ENCODE data around the gene GPR158.

The GPR158 gene

DNA sequence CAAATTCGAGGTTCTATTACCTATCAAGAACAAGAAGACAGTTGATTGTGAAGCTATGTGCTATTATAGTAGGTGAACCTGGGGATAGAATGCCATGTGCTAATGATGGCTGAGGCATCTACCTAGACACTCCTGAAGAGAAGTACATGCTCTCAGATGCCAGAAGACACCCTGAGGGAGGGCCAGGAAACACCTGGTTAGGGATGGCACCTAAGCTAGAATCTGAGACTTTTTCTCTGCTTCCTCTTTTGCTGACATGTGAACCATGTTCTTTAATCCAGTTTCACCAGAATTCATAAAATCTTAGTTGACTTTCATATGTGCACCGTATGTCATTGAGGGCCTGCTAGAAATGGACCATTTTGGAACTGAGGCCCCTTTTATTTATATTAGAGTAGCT, 242.8 kb downstream of the GPR158 start:
- no peaks in the 10 kb centered on the region for H3K4me1 ChIP-seq (ENCODE audit: control insufficient read depth, insufficient read depth, low read length)
- DNase-seq (ENCODE audit: low read depth) = no peak
- H3K27me3 ChIP-seq (replicated peaks; ENCODE audit: control insufficient read depth, insufficient read depth, low read length) = no peaks in the 10 kb centered on the region

DNA sequence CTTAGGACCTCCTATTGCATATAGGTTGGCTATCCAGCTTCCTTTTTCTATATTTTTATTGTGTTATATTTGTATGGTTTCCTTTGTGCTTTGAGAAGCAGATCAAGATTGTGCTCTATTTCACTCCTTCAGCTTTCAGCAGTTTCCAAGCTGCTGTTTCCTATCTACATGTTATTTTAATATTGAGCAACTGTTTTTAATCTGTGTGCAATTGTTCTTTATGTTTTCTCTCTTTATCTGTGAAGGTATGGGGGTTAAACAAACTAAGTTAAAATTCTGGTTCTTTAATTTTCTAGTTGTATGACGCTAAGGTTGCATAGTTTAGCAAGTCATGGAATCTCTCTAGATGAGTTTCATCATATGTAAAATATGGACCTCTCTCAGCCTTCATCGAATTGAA, 251.0 kb downstream of the GPR158 start:
- DNase-seq (ENCODE audit: low read depth) = no peak
- Histone ChIP-seq H3K36me3 (ENCODE audit: control insufficient read depth, insufficient read depth, low read length, severe bottlenecking) (no peaks in the 10 kb centered on the region), H3K9ac (ENCODE audit: low read length) (no peak overlapping the region), H3K4me3 (ENCODE audit: low read length) (no peak overlapping the region), H3K9me3 (ENCODE audit: control insufficient read depth, low read length) (no peaks in the 10 kb centered on the region), H3K4me1 (ENCODE audit: control insufficient read depth, insufficient read depth, low read length) (no peaks in the 10 kb centered on the region), H3K27me3 (replicated peaks; ENCODE audit: control insufficient read depth, insufficient read depth, low read length) (no peaks in the 10 kb centered on the region)

More for the DNA sequence above, 242.8 kb downstream of the GPR158 start:
- no peak overlapping the region for H3K9ac ChIP-seq (ENCODE audit: low read length)
- no peaks in the 10 kb centered on the region for H3K9me3 ChIP-seq (ENCODE audit: control insufficient read depth, low read length)
- no peaks in the 10 kb centered on the region for H3K36me3 ChIP-seq (ENCODE audit: control insufficient read depth, insufficient read depth, low read length, severe bottlenecking)
- no peak overlapping the region for H3K4me3 ChIP-seq (ENCODE audit: low read length)

DNA sequence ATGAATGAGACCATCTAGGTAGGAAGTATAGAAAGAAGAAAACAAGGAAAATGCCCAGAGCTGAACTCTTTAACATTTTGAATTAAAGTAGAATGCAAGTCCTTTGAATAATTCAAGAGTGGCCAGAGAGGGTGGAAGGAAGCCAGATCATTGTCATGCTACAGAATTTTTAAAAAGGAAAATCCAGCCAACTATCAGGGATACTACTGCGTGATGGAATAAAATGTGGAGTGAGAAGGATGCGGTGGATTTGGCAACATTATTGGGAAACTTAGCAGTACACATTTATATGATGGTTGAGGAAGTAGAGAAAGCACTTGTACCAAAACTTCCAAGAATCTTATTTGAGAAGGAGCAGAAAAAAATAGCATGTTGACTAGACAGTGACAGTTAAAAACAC, 261.6 kb downstream of the GPR158 start:
- Histone ChIP-seq H3K9ac (ENCODE audit: low read length) (no peak overlapping the region), H3K4me3 (ENCODE audit: low read length) (no peak overlapping the region)

GRCh38 chr10:25441270-25441669, 266.5 kb downstream of the GPR158 start:
- no peaks in the 10 kb centered on the region for H3K9me3 ChIP-seq (ENCODE audit: control insufficient read depth, low read length)
- no peaks in the 10 kb centered on the region for H3K36me3 ChIP-seq (ENCODE audit: control insufficient read depth, insufficient read depth, low read length, severe bottlenecking)
- no peaks in the 10 kb centered on the region for H3K4me1 ChIP-seq (ENCODE audit: control insufficient read depth, insufficient read depth, low read length)
- H3K4me3 ChIP-seq (ENCODE audit: low read length) = no peak overlapping the region
- no peak for DNase-seq (ENCODE audit: low read depth)
- H3K9ac ChIP-seq (ENCODE audit: low read length) = no peak overlapping the region
- H3K27me3 ChIP-seq (replicated peaks; ENCODE audit: control insufficient read depth, insufficient read depth, low read length) = no peaks in the 10 kb centered on the region

More for the DNA sequence above, 261.6 kb downstream of the GPR158 start:
- H3K4me1 ChIP-seq (ENCODE audit: control insufficient read depth, insufficient read depth, low read length) = no peaks in the 10 kb centered on the region
- no peaks in the 10 kb centered on the region for H3K27me3 ChIP-seq (replicated peaks; ENCODE audit: control insufficient read depth, insufficient read depth, low read length)
- H3K9me3 ChIP-seq (ENCODE audit: control insufficient read depth, low read length) = no peaks in the 10 kb centered on the region
- H3K36me3 ChIP-seq (ENCODE audit: control insufficient read depth, insufficient read depth, low read length, severe bottlenecking) = no peaks in the 10 kb centered on the region
- no peak for DNase-seq (ENCODE audit: low read depth)

GRCh38 chr10:25444266-25444665, 269.5 kb downstream of the GPR158 start:
- DNase-seq (ENCODE audit: low read depth) = no peak
- no peaks in the 10 kb centered on the region for H3K36me3 ChIP-seq (ENCODE audit: control insufficient read depth, insufficient read depth, low read length, severe bottlenecking)

DNA sequence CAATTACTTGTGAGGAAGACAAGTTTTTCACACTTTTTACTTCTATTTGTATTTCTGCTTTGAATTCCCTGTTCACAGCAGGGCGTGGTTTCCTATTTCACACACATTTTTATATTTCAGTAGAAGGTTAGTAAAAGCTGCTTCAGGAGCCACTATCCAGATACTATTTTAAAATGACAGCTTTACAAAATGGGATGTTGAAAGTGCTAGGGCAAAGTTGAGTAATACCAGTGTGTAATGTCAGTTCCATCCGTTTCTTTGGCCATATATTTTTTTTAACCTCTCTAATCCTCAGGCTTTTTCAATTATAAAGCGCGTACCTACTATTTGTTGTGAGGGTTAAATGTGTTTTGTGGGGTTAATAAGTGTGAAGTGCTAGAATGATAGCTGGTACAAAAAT, 276.6 kb downstream of the GPR158 start:
- no peak overlapping the region for H3K4me3 ChIP-seq (ENCODE audit: low read length)
- no peak for DNase-seq (ENCODE audit: low read depth)
- H3K27me3 ChIP-seq (replicated peaks; ENCODE audit: control insufficient read depth, insufficient read depth, low read length) = no peaks in the 10 kb centered on the region
- H3K36me3 ChIP-seq (ENCODE audit: control insufficient read depth, insufficient read depth, low read length, severe bottlenecking) = no peaks in the 10 kb centered on the region
- no peak overlapping the region for H3K9ac ChIP-seq (ENCODE audit: low read length)
- no peaks in the 10 kb centered on the region for H3K4me1 ChIP-seq (ENCODE audit: control insufficient read depth, insufficient read depth, low read length)
- peaks cover 10% of the 10 kb centered on the region for H3K9me3 ChIP-seq (ENCODE audit: control insufficient read depth, low read length)

More at GRCh38 chr10:25444266-25444665, 269.5 kb downstream of the GPR158 start:
- no peaks in the 10 kb centered on the region for H3K4me1 ChIP-seq (ENCODE audit: control insufficient read depth, insufficient read depth, low read length)
- H3K4me3 ChIP-seq (ENCODE audit: low read length) = no peak overlapping the region
- no peak overlapping the region for H3K9ac ChIP-seq (ENCODE audit: low read length)
- no peaks in the 10 kb centered on the region for H3K27me3 ChIP-seq (replicated peaks; ENCODE audit: control insufficient read depth, insufficient read depth, low read length)
- no peaks in the 10 kb centered on the region for H3K9me3 ChIP-seq (ENCODE audit: control insufficient read depth, low read length)

DNA sequence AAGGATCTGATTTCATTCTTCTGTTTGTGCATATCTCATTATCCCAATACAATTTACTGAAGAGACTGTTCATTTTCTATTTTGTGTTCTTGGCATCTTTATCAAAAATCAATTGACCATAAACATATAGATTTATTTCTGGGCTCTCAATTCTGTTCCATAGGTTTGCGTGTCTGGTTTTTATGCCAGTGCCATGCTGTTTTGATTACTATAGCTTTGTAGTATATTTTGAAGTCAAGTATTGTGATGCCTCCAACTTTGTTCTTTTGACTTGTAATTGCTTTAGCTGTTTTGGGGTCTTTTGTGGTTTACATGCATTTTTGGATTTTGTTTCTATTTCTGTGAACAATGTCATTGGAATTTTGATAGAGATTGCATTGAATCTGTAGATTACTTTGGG, 278.8 kb downstream of the GPR158 start:
- peaks cover 10% of the 10 kb centered on the region for H3K9me3 ChIP-seq (ENCODE audit: control insufficient read depth, low read length)
- no peak overlapping the region for H3K9ac ChIP-seq (ENCODE audit: low read length)
- no peaks in the 10 kb centered on the region for H3K36me3 ChIP-seq (ENCODE audit: control insufficient read depth, insufficient read depth, low read length, severe bottlenecking)
- no peaks in the 10 kb centered on the region for H3K27me3 ChIP-seq (replicated peaks; ENCODE audit: control insufficient read depth, insufficient read depth, low read length)
- no peak for DNase-seq (ENCODE audit: low read depth)
- no peaks in the 10 kb centered on the region for H3K4me1 ChIP-seq (ENCODE audit: control insufficient read depth, insufficient read depth, low read length)
- H3K4me3 ChIP-seq (ENCODE audit: low read length) = peak overlapping the region; percentile 44

DNA sequence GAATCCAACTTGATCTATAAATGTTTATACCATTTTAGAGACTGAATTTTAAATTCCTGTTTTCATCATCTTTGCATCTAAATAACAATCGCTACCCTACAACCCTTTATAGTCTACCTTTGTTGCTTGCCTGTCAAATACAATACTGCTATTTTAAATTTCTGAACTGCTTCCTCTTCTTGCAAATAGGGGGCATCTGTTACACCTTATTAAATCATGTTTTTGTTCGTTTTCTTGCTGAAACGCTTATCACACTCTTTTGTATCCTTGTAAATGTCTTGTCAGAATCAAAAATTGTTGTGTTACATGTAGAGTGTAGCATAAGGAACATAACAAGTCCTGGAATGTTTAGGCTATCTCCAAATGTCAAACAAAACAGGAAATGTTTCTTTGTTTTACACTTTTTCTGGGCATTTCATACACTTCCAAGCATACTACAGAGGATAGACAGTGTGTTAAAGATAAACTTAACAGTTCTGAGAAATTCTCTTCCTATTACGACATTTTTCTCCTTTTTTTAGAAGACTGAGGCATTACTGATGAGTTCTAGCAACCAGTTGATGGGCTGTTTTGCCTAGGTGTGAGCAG, 281.3 kb downstream of the GPR158 start:
- Histone ChIP-seq H3K9ac (ENCODE audit: low read length) (no peak overlapping the region), H3K27me3 (replicated peaks; ENCODE audit: control insufficient read depth, insufficient read depth, low read length) (no peaks in the 10 kb centered on the region)

GRCh38 chr10:25457552-25457951, 282.8 kb downstream of the GPR158 start:
- Histone ChIP-seq H3K36me3 (ENCODE audit: control insufficient read depth, insufficient read depth, low read length, severe bottlenecking) (no peaks in the 10 kb centered on the region), H3K27me3 (replicated peaks; ENCODE audit: control insufficient read depth, insufficient read depth, low read length) (no peaks in the 10 kb centered on the region), H3K4me1 (ENCODE audit: control insufficient read depth, insufficient read depth, low read length) (no peaks in the 10 kb centered on the region), H3K9ac (ENCODE audit: low read length) (no peak overlapping the region), H3K4me3 (ENCODE audit: low read length) (no peak overlapping the region), H3K9me3 (ENCODE audit: control insufficient read depth, low read length) (peaks cover 10% of the 10 kb centered on the region)
- no peak for DNase-seq (ENCODE audit: low read depth)

More for the DNA sequence above, 281.3 kb downstream of the GPR158 start:
- Histone ChIP-seq H3K4me3 (ENCODE audit: low read length) (no peak overlapping the region), H3K4me1 (ENCODE audit: control insufficient read depth, insufficient read depth, low read length) (no peaks in the 10 kb centered on the region), H3K9me3 (ENCODE audit: control insufficient read depth, low read length) (peaks cover 10% of the 10 kb centered on the region), H3K36me3 (ENCODE audit: control insufficient read depth, insufficient read depth, low read length, severe bottlenecking) (no peaks in the 10 kb centered on the region)
- no peak for DNase-seq (ENCODE audit: low read depth)

DNA sequence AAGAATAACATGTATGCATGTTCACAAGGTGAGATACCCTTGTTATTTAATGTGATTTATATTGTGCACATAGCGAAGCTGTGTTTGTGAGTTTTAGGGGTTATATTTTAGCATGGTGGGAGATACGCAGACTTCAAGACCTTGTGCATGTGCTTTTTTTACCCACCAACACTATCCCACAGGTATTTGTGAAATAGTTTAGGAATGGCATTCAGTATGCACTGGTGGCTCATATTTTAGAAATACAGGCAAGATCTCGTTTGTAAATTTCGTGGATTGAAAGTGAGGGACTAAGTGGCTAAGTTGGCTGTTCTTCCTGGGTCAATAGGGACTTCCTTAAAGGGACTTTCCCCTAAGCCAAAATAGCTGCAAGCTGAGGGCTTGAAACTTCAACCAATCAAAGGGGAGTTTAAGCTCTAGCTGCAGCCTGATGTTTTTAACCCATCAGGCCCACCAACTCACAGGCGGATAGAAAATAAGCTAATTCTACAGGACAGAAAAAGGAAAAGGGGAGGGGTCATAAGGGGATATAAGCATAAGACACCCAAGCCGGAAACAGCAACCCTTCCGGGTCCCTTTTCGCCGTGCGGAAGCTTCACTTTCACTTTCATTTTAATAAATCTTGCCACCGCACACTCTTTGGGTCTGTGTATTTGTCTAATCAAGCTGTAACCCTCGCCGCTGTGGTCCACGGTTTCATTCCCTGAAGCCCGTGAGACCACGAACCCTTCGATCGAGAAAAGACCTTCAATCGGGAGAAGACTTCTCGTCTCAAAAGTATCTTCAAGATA, 291.0 kb downstream of the GPR158 start:
- H3K9ac ChIP-seq (ENCODE audit: low read length) = peak overlapping the region; percentile 6
- no peaks in the 10 kb centered on the region for H3K4me1 ChIP-seq (ENCODE audit: control insufficient read depth, insufficient read depth, low read length)
- H3K4me3 ChIP-seq (ENCODE audit: low read length) = no peak overlapping the region
- no peaks in the 10 kb centered on the region for H3K27me3 ChIP-seq (replicated peaks; ENCODE audit: control insufficient read depth, insufficient read depth, low read length)
- H3K9me3 ChIP-seq (ENCODE audit: control insufficient read depth, low read length) = no peaks in the 10 kb centered on the region
- DNase-seq (ENCODE audit: low read depth) = no peak
- H3K36me3 ChIP-seq (ENCODE audit: control insufficient read depth, insufficient read depth, low read length, severe bottlenecking) = no peaks in the 10 kb centered on the region

- no peak overlapping the region for H3K9ac ChIP-seq (ENCODE audit: low read length)
- H3K9me3 ChIP-seq (ENCODE audit: control insufficient read depth, low read length) = no peaks in the 10 kb centered on the region
- no peaks in the 10 kb centered on the region for H3K27me3 ChIP-seq (replicated peaks; ENCODE audit: control insufficient read depth, insufficient read depth, low read length)
- no peak overlapping the region for H3K4me3 ChIP-seq (ENCODE audit: low read length)
- DNase-seq (ENCODE audit: low read depth) = no peak
- no peaks in the 10 kb centered on the region for H3K36me3 ChIP-seq (ENCODE audit: control insufficient read depth, insufficient read depth, low read length, severe bottlenecking)
- no peaks in the 10 kb centered on the region for H3K4me1 ChIP-seq (ENCODE audit: control insufficient read depth, insufficient read depth, low read length)
Observed at GRCh38 chr10:25467881-25468280, 293.1 kb downstream of the GPR158 start.

All from adipocyte (in vitro differentiated cells).